ENCODE results near the gene ARHGAP19.

The ARHGAP19 gene

GRCh38 chr10:97274828-97275227 is 17.6 kb downstream of the ARHGAP19 start:
- no peak for TF ChIP-seq GABPA (IDR thresholded peaks at IDR 0.05; ENCODE audit: low read depth)
- TF ChIP-seq POLR2AphosphoS5 (IDR thresholded peaks at IDR 0.05; ENCODE audit: low read depth) = no peak
- no peak for TF ChIP-seq SPI1 (IDR thresholded peaks at IDR 0.05; ENCODE audit: borderline replicate concordance, low read depth)
- TF ChIP-seq CTCF (IDR thresholded peaks at IDR 0.05; ENCODE audit: insufficient read depth, low read length) = no peak
- no peak for TF ChIP-seq REST (IDR thresholded peaks at IDR 0.05; ENCODE audit: insufficient replicate concordance, low read depth)
- H3K27me3 ChIP-seq (ENCODE audit: insufficient read depth, poor library complexity, severe bottlenecking) = no peaks in the 10 kb centered on the region
- no peak overlapping the region for H3K27ac ChIP-seq (replicated peaks)
- DNase-seq (ENCODE audit: low read depth in 1 of 2, low spot score in 1 of 2) = no peak
- no peak overlapping the region for H3K4me3 ChIP-seq (replicated peaks; ENCODE audit: insufficient read depth, low read length)

- no peak for DNase-seq (ENCODE audit: low read depth in 1 of 2, low spot score in 1 of 2)
- no peak for TF ChIP-seq GABPA (IDR thresholded peaks at IDR 0.05; ENCODE audit: low read depth)
- no peak for TF ChIP-seq SPI1 (IDR thresholded peaks at IDR 0.05; ENCODE audit: borderline replicate concordance, low read depth)
- TF ChIP-seq REST (IDR thresholded peaks at IDR 0.05; ENCODE audit: insufficient replicate concordance, low read depth) = no peak
- no peak for TF ChIP-seq POLR2AphosphoS5 (IDR thresholded peaks at IDR 0.05; ENCODE audit: low read depth)
- TF ChIP-seq CTCF (IDR thresholded peaks at IDR 0.05; ENCODE audit: insufficient read depth, low read length) = no peak
- no peak overlapping the region for H3K4me3 ChIP-seq (replicated peaks; ENCODE audit: insufficient read depth, low read length)
- H3K27ac ChIP-seq (replicated peaks) = no peak overlapping the region
- no peaks in the 10 kb centered on the region for H3K27me3 ChIP-seq (ENCODE audit: insufficient read depth, poor library complexity, severe bottlenecking)
Observed at GRCh38 chr10:97273700-97274099, 18.7 kb downstream of the ARHGAP19 start.

- TF ChIP-seq POLR2AphosphoS5 (IDR thresholded peaks at IDR 0.05; ENCODE audit: low read depth) (no peak), SPI1 (IDR thresholded peaks at IDR 0.05; ENCODE audit: borderline replicate concordance, low read depth) (no peak), GABPA (IDR thresholded peaks at IDR 0.05; ENCODE audit: low read depth) (no peak), CTCF (IDR thresholded peaks at IDR 0.05; ENCODE audit: insufficient read depth, low read length) (no peak), REST (IDR thresholded peaks at IDR 0.05; ENCODE audit: insufficient replicate concordance, low read depth) (no peak)
- no peaks in the 10 kb centered on the region for H3K27me3 ChIP-seq (ENCODE audit: insufficient read depth, poor library complexity, severe bottlenecking)
- DNase-seq (ENCODE audit: low read depth in 1 of 2, low spot score in 1 of 2) = no peak
- no peak overlapping the region for H3K27ac ChIP-seq (replicated peaks)
- no peak overlapping the region for H3K4me3 ChIP-seq (replicated peaks; ENCODE audit: insufficient read depth, low read length)
Observed at GRCh38 chr10:97270523-97271154, 21.8 kb downstream of the ARHGAP19 start.
